H1 (cell line): ENCODE results near the gene TPBGL. TPM values are rescaled to one million over a fixed set of nuclear protein-coding genes. Genes with fewer than 3 reads are reported as not detected.

Experiments used
- CTCF ChIA-PET: fragments of 300-600 bp; sonication (Branson Sonifier 250); formaldehyde crosslinking; loops from one replicate; lab custom pipeline; 2021; ENCODE audit not compliant: partially characterized antibody; lab: Charles Lee
- POLR2A ChIA-PET: fragments of 300-600 bp; sonication (Branson Sonifier 250); formaldehyde crosslinking; loops from one replicate; lab custom pipeline; 2021; ENCODE audit warnings: inconsistent platforms; ENCODE audit not compliant: partially characterized antibody; lab: Charles Lee
- DNase-seq, 2 experiments: peaks; one replicate each; pipeline versions ENCODE4 v3.0.0 to v3.0.0-alpha.2; 2010 to 2022; ENCODE audit warnings: low spot score in 2 of 2, low read depth in 1 of 2, mixed read lengths in 1 of 2
- FAIRE-seq: peaks from 2 replicates; lab custom pipeline; 2011; peaks lifted over from hg19 to GRCh38; lab: Jason Lieb, UNC
- H2AFZ ChIP-seq: 2 replicates; pipeline ENCODE4 v1.8.1; 2012; ENCODE audit warnings: low read length, inconsistent platforms
- H2AK5ac ChIP-seq: 2 replicates; pipeline ENCODE4 v1.6.1; 2013; ENCODE audit warnings: low read depth, low read length
- H2BK120ac ChIP-seq: replicated peaks from 2 replicates; pipeline ENCODE3; 2013; ENCODE audit warnings: low read depth, low read length, inconsistent platforms
- H2BK12ac ChIP-seq: 2 replicates; pipeline ENCODE4 v1.6.1; 2013; ENCODE audit warnings: low read depth, low read length
- H2BK15ac ChIP-seq: 2 replicates; pipeline ENCODE4 v1.6.1; 2013; ENCODE audit warnings: low read length
- H2BK20ac ChIP-seq: 2 replicates; pipeline ENCODE4 v1.6.1; 2013; ENCODE audit warnings: low read length
- H2BK5ac ChIP-seq: 2 replicates; pipeline ENCODE4 v1.6.1; 2013; ENCODE audit warnings: low read depth, low read length
- H3K14ac ChIP-seq: 2 replicates; pipeline ENCODE4 v1.6.1; 2013; ENCODE audit warnings: inconsistent platforms; ENCODE audit not compliant: insufficient read length
- H3K18ac ChIP-seq: 2 replicates; pipeline ENCODE4 v1.6.1; 2013; ENCODE audit warnings: low read length; ENCODE audit errors: extremely low read depth
- H3K23ac ChIP-seq: 2 replicates; pipeline ENCODE4 v1.6.1; 2013; ENCODE audit warnings: inconsistent platforms; ENCODE audit not compliant: insufficient read length
- H3K23me2 ChIP-seq: 2 replicates; pipeline ENCODE4 v1.6.1; 2013; ENCODE audit warnings: low read depth, low read length
- H3K27ac ChIP-seq: 2 replicates; pipeline ENCODE4 v1.6.1; 2011; ENCODE audit warnings: low read depth, low read length, inconsistent platforms
- H3K27me3 ChIP-seq, 4 experiments: replicated peaks in 1 of 4; 1 replicate in 1 of 4; 2 replicates in 3 of 4; pipeline versions ENCODE4 v1.6.1 to v1.8.1; 2011 to 2013; ENCODE audit warnings: low read length in 3 of 4, mild to moderate bottlenecking in 3 of 4, inconsistent platforms in 2 of 4, mixed read lengths in 2 of 4, moderate library complexity in 1 of 4; ENCODE audit not compliant: control insufficient read depth in 3 of 4, insufficient read depth in 3 of 4; ENCODE audit errors: extremely low read depth in 1 of 4
- H3K36me3 ChIP-seq, 4 experiments: 2 replicates each; pipeline versions ENCODE4 v1.6.1 to v1.8.1; 2011 to 2013; ENCODE audit warnings: mild to moderate bottlenecking in 4 of 4, low read length in 3 of 4, moderate library complexity in 2 of 4, control low read depth in 1 of 4, inconsistent platforms in 1 of 4; ENCODE audit not compliant: insufficient read depth in 4 of 4, control insufficient read depth in 2 of 4
- H3K4ac ChIP-seq: replicated peaks from 2 replicates; pipeline ENCODE3; 2013; ENCODE audit warnings: low read length, low read depth, mixed read lengths, inconsistent platforms; ENCODE audit not compliant: insufficient read length
- H3K4me1 ChIP-seq, 4 experiments: replicated peaks in 1 of 4; 1 replicate in 1 of 4; 2 replicates in 3 of 4; pipeline versions ENCODE4 v1.6.1 to v1.8.1; 2011 to 2013; ENCODE audit warnings: low read length in 3 of 4, inconsistent platforms in 2 of 4, mixed read lengths in 1 of 4; ENCODE audit not compliant: insufficient read depth in 4 of 4, control insufficient read depth in 3 of 4
- H3K4me2 ChIP-seq, 2 experiments: 2 replicates each; pipeline versions ENCODE4 v1.6.1 to v1.8.1; 2011 to 2013; ENCODE audit warnings: low read depth in 2 of 2, low read length in 2 of 2, control low read depth in 1 of 2, inconsistent platforms in 1 of 2, mild to moderate bottlenecking in 1 of 2; ENCODE audit not compliant: insufficient read depth in 1 of 2
- H3K4me3 ChIP-seq, 4 experiments: fragments of 200-600, 300-600 bp in 1 of 4; sonication (generic), shearing (Covaris generic), sonication (Bioruptor Twin) in 1 of 4; 2 replicates each; pipeline versions ENCODE4 v1.5.1 to v1.8.1; 2011 to 2016; ENCODE audit warnings: low read length in 4 of 4, low read depth in 3 of 4, control low read depth in 2 of 4, inconsistent platforms in 2 of 4, mild to moderate bottlenecking in 2 of 4, mixed read lengths in 1 of 4, moderate library complexity in 1 of 4; ENCODE audit not compliant: insufficient read depth in 2 of 4; ENCODE audit errors: extremely low read depth in 1 of 4
- H3K56ac ChIP-seq: replicated peaks from 2 replicates; pipeline ENCODE3; 2013; ENCODE audit warnings: low read depth, mild to moderate bottlenecking, mixed read lengths, low read length, inconsistent platforms; ENCODE audit not compliant: insufficient read length
- H3K79me1 ChIP-seq: 2 replicates; pipeline ENCODE4 v1.6.1; 2013; ENCODE audit warnings: low read depth, low read length, control low read depth
- H3K79me2 ChIP-seq, 2 experiments: 2 replicates each; pipeline versions ENCODE4 v1.6.1 to v1.8.1; 2012 to 2013; ENCODE audit warnings: low read length in 2 of 2, mild to moderate bottlenecking in 2 of 2, inconsistent platforms in 1 of 2; ENCODE audit not compliant: insufficient read depth in 2 of 2, control insufficient read depth in 1 of 2
- H3K9ac ChIP-seq, 4 experiments: replicated peaks in 1 of 4; 1 replicate in 1 of 4; 2 replicates in 3 of 4; pipeline versions ENCODE4 v1.6.1 to v1.8.1; 2011 to 2013; ENCODE audit warnings: low read depth in 3 of 4, low read length in 3 of 4, control low read depth in 2 of 4, mild to moderate bottlenecking in 2 of 4, moderate library complexity in 2 of 4, inconsistent platforms in 1 of 4; ENCODE audit errors: extremely low read depth in 1 of 4
- H3K9me3 ChIP-seq, 2 experiments: 2 replicates each; pipeline versions ENCODE4 v1.6.1 to v1.8.1; 2012 to 2013; ENCODE audit warnings: mild to moderate bottlenecking in 2 of 2, moderate library complexity in 2 of 2, control low read depth in 1 of 2, inconsistent platforms in 1 of 2, low read depth in 1 of 2, low read length in 1 of 2, mixed read lengths in 1 of 2; ENCODE audit not compliant: insufficient read depth in 2 of 2
- H4K20me1 ChIP-seq, 2 experiments: replicated peaks in 1 of 2; 2 replicates each; pipeline versions ENCODE3 to v1.8.1; 2011 to 2013; ENCODE audit warnings: inconsistent platforms in 2 of 2, low read length in 2 of 2, mild to moderate bottlenecking in 1 of 2; ENCODE audit not compliant: insufficient read depth in 2 of 2, control insufficient read depth in 1 of 2
- H4K5ac ChIP-seq: 2 replicates; pipeline ENCODE4 v1.6.1; 2013; ENCODE audit warnings: low read length, low read depth, mixed read lengths, inconsistent platforms; ENCODE audit not compliant: insufficient read length
- H4K8ac ChIP-seq: 2 replicates; pipeline ENCODE4 v1.8.0; 2013; ENCODE audit warnings: mild to moderate bottlenecking, moderate library complexity, low read length, inconsistent platforms; ENCODE audit not compliant: insufficient read depth; ENCODE audit errors: extremely low read depth
- H4K91ac ChIP-seq: replicated peaks from 2 replicates; pipeline ENCODE3; 2013; ENCODE audit warnings: low read length, mixed read lengths, inconsistent platforms; ENCODE audit not compliant: insufficient read length
- SP4 ChIP-seq: IDR thresholded peaks from 2 replicates; pipeline ENCODE4 v1.6.1; 2012; ENCODE audit warnings: low read length, inconsistent platforms
- WGBS, 2 experiments: shearing (Covaris generic) in 1 of 2; methylation state at CpG; one replicate each; pipeline versions ENCODE4 v1.1.6 to v1.1.7; 2013 to 2015; ENCODE audit warnings: low lambda C conversion rate in 2 of 2, mixed read lengths in 2 of 2, inconsistent platforms in 1 of 2, low coverage in 1 of 2, missing lambda C conversion rate in 1 of 2; ENCODE audit not compliant: insufficient replicate concordance in 2 of 2, insufficient coverage in 1 of 2, insufficient read length in 1 of 2; ENCODE audit errors: extremely low coverage in 1 of 2, missing lambda C conversion rate in 1 of 2; 5-methylcytosine and 5-hydroxymethylcytosine counted together
- polyA plus RNA-seq, 7 experiments: library from polyadenylated mRNA; depleted of rRNA in 3 of 7; stranded (reverse) in 5 of 7; unstranded in 2 of 7; fragments of >200 nt in 5 of 7; fragments of 200-250 nt in 2 of 7; gene quantifications; 1 replicate in 5 of 7; 2 replicates in 1 of 7; 4 replicates in 1 of 7; pipeline versions ENCODE4 v1.2.1 to v1.2.3, GENCODE V29; 2011 to 2013; ENCODE audit warnings: missing spikeins in 2 of 7, mixed read lengths in 2 of 7
- total RNA-seq: library from RNA; stranded (reverse); fragmentation: NEBNext Ultra II Directional; extraction: Animal tissue kit (Norgen Biotek cat#: 25700); gene quantifications from 2 replicates; pipeline ENCODE4 v1.2.1, GENCODE V29; 2021

The TPBGL gene
- total and polyA plus RNA-seq, 2 of the 8 experiments (the other 6 are each of a cell fraction or from before 2014, with no cell fraction given) = 0.26 to 0.37 TPM

- H4K20me1 ChIP-seq = no peaks in the 10 kb centered on the region
- H3K36me3 ChIP-seq = no peaks in the 10 kb centered on the region
- no peaks in the 10 kb centered on the region for H3K27me3 ChIP-seq
- H3K23me2 ChIP-seq = no peaks in the 10 kb centered on the region
- H3K9ac ChIP-seq = no peak overlapping the region
- H2BK12ac ChIP-seq = no peak overlapping the region
- H3K14ac ChIP-seq = no peak overlapping the region
- H2AK5ac ChIP-seq = no peak overlapping the region
- H3K4me2 ChIP-seq = no peak overlapping the region
- TF ChIP-seq SP4 = no peak
- TF ChIP-seq, all 59 proteins: peak for 0
- no peak overlapping the region for H3K27ac ChIP-seq
- no peak overlapping the region for H4K5ac ChIP-seq
- H3K79me2 ChIP-seq = no peaks in the 10 kb centered on the region
- no peak overlapping the region for H3K18ac ChIP-seq
- no peak overlapping the region for H2BK20ac ChIP-seq
- H2BK5ac ChIP-seq = no peak overlapping the region
- H3K4ac ChIP-seq = no peak overlapping the region
- H3K4me1 ChIP-seq = peaks cover 0 to 4% (median under 1%) of the 10 kb centered on the region in 4 experiments; a peak in 1 of 7 replicates
- no peak overlapping the region for H3K56ac ChIP-seq
- ChIA-PET CTCF (interaction anchor here (0.7 to 7.4 kb wide), 5 partner anchors 11 to 185 kb away, joined by 3 to 45 read pairs (median 3); no protein-coding TSS in a partner anchor), POLR2A (no interaction called here)
- H2BK15ac ChIP-seq = no peak overlapping the region
- no peak overlapping the region for H3K4me3 ChIP-seq
- no peak for DNase-seq
- no peak overlapping the region for H2AFZ ChIP-seq
- WGBS, 2 experiments = 86% methylated on average over 13 of the region's 17 CpGs; no CpG with 5 or more reads in 1 of the 2 experiments
- no peak overlapping the region for H2BK120ac ChIP-seq
- H4K8ac ChIP-seq = peak overlapping the region; percentile 66
- no peaks in the 10 kb centered on the region for H3K79me1 ChIP-seq
- no peak overlapping the region for H3K23ac ChIP-seq
- no peak for FAIRE-seq
- no peaks in the 10 kb centered on the region for H3K9me3 ChIP-seq
- H4K91ac ChIP-seq = no peak overlapping the region
Observed at GRCh38 chr11:75265851-75266531, 25.4 kb downstream of the TPBGL start.
